IPS-18c (cell line): Measurements from ENCODE around the gene AMELY.
"Not testable (repeated sequence)": the region's sequence is repeated elsewhere in the genome, so short reads cannot be mapped to it uniquely, and the experiment has no call there.

Experiments used
- H3K4me3 ChIP-seq: 2 replicates; pipeline ENCODE4 v1.7.0; 2013; ENCODE audit warnings: low read depth, mild to moderate bottlenecking, low read length, moderate library complexity; ENCODE audit not compliant: insufficient read depth
- H3K9me3 ChIP-seq: one replicate; pipeline ENCODE4 v1.6.1; 2013; ENCODE audit warnings: mild to moderate bottlenecking, low read length, moderate library complexity; ENCODE audit not compliant: control insufficient read depth, insufficient read depth

The AMELY gene

DNA sequence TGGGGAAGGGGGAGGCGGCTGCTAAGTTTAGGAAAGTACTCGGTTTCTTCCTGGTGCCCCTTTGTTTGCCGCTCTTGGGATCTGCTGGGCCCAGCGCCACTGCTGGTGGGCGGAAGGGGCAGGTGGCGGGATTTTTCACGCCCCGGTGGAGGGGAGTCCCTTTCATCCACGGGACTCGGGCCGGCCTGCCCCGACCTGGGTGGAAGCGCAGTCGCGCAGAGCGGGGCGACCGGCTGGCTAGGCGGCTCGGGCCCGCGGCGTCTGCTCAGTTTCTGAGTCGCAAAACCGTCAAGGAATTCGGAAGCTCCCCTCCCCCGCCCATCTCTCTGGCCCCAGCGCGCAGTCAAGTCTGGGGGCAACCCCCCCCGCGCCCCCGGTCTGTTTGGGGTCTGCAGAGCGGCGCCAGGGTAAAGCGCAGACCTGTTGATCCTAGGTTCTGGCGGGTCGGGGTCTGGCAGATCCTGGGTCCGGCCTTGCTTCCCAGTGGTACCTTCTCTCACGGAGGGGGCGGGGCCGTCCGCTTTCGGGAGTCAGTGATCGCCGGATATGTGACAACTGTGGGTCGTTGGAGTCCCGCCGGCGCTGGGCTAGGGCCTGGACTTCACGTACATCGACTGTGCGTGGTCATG lies at the start of gene AMELY:
AMELY (minus strand) TSS at position 500 of the 629 bp plus-strand sequence. CDS start 39,144 bp downstream, outside the sequence.
- no peaks in the 10 kb centered on the region for H3K9me3 ChIP-seq
- no peak within 1 kb of the TSS for H3K4me3 ChIP-seq

DNA sequence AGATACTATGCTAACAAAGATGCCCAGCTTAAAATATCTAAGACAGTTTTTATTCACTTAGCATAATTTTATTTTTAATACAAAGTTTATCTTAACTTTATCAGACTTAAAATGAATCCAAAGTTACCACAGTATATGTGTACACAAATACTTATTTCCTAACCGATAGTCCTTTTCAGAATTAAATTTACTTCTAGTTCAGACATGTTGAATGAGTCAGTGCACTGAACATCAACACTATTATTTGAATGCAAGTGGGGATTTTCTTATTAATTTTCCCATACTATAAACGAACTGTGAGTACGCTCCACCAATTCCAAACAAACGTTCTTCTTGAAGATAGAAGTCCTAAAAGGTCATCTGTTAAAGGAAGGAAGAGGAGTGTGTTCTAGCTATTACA lies 38.4 kb upstream of the AMELY start:
- Histone ChIP-seq H3K4me3 (no peak overlapping the region), H3K9me3 (no peaks in the 10 kb centered on the region)

DNA sequence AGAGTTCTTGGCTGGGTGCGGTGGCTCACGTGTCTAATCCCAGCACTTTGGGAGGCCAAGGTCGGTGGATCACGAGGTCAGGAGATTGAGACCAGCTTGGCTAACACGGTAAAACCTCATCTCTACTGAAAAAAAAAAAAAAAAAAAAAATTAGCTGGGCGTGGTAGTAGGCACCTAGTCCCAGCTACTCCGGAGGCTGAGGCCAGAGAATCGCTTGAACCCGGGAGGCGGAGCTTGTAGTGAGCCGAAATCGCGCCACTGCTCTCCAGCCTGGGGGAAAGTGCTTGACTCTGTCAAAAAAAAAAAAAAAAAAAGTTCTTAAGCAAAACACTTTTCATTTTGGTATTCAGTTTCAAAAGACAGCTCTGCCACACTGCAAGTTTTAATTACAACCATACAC lies 36.8 kb upstream of the AMELY start:
- no peak overlapping the region for H3K4me3 ChIP-seq

DNA sequence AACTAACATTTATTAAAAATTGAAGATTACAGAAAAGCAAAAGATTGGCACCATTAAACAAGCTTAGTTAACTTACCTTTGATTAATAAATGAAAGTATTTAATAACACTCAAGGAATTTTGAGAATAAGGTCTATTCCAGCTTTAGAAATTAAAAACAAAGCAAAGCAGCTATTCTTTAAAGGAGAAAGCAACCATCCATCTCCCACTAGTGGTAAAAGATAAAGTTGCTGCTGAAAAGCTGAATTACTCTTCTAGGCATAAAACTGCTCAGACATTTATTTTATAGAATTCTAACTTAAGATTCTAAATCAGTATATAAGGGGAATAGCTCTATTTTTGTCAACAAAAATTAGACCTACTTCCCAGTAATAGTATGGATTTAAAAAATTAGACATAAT lies 36.1 kb upstream of the AMELY start:
- Histone ChIP-seq H3K4me3 (no peak overlapping the region), H3K9me3 (no peaks in the 10 kb centered on the region)

More for the DNA sequence above, 36.8 kb upstream of the AMELY start:
- no peaks in the 10 kb centered on the region for H3K9me3 ChIP-seq

GRCh38 chrY:6935497-6935896 lies 23.9 kb upstream of the AMELY start:
- Histone ChIP-seq H3K4me3 (no peak overlapping the region), H3K9me3 (no peaks in the 10 kb centered on the region)

DNA sequence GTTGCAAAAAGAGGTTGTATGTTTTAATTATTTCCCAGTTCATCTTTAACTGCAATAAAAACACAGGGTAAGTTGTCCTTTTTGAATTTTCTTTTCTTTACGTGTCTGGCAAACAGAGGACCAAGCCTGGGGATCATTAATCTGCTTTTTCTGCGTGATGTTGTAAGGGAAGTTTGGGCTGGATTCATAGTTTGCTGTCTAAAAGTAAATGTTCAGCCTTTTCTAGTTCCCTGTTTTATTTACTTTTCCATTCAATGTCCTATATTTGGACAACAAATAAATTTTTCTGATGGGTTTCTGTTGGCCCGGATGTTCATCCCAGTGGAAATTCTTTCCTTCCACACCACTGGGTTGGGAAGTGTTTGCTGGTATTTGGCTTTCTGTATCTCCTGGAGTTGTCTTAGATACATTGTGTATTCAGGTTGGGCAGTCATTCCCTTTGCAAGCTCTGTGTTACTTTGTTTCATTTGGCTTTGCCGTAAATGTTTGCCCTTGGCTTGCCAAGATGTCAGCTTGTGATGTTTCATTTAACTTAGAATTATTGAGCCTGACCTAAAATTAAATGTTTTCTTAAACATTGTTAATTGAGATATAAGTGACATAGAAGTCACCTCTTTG lies 20.3 kb upstream of the AMELY start:
- H3K4me3 ChIP-seq = no peak overlapping the region
- no peaks in the 10 kb centered on the region for H3K9me3 ChIP-seq

- Histone ChIP-seq H3K4me3 (no peak overlapping the region), H3K9me3 (no peaks in the 10 kb centered on the region)
Observed at GRCh38 chrY:6929237-6929636, 17.7 kb upstream of the AMELY start.

GRCh38 chrY:6928265-6928664 lies 16.7 kb upstream of the AMELY start:
- H3K4me3 ChIP-seq = no peak overlapping the region
- H3K9me3 ChIP-seq = no peaks in the 10 kb centered on the region

- no peaks in the 10 kb centered on the region for H3K9me3 ChIP-seq
- H3K4me3 ChIP-seq = no peak overlapping the region
Observed at GRCh38 chrY:6921061-6921460, 9.5 kb upstream of the AMELY start.

GRCh38 chrY:6913362-6913761 lies 1.8 kb upstream of the AMELY start:
- H3K4me3 ChIP-seq = no peak overlapping the region
- no peaks in the 10 kb centered on the region for H3K9me3 ChIP-seq

GRCh38 chrY:6910372-6911252 lies 940 bp downstream of the AMELY start, which contains the start of gene TBL1Y:
Gene TBL1Y (plus strand): TSS chrY:6910697. CDS start chrY:7025085, 114,388 bp downstream.
- no peaks in the 10 kb centered on the region for H3K9me3 ChIP-seq
- H3K4me3 ChIP-seq = no peak within 1 kb of the TSS

DNA sequence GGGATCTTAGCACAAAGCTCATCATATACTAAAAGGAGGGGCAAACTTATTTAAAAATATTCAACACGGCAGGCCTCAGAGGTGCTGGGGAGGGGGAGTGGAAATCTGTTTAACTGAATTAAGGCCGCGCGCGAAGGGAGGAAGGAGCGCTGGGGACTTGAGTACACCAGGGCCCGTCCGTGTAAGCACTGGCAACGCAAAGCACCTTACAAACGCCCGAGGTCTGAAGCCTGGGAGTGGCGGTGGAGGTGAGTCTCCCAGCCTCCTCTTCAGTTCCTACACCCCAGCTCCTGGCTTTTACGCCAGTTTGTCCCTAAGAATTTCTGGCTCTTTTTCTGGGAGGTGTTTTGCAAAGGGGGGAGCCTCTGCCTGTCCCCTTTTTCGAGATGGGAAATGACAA lies 1.7 kb downstream of the AMELY start:
- no peak overlapping the region for H3K4me3 ChIP-seq
- H3K9me3 ChIP-seq = no peaks in the 10 kb centered on the region

GRCh38 chrY:6909118-6909521 lies 2.4 kb downstream of the AMELY start:
- no peak overlapping the region for H3K4me3 ChIP-seq

DNA sequence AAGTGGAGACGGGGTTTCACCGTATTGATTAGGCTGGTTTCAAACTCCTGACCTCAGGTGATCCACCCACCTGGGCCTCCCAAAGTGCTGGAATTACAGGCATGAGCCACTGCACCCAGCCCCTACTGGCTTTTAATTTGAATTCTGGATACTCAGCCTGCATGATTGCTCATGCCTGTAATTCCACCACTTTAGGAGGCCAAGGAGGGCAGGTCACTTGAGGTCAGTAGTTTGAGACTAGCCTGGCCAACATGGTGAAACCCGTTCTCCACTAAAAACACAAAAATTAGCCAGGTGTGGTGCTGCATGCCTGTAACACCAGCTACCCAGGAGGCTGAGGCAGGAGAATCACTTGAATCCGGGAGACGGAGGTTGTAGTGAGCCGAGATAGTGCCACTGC lies 3.5 kb downstream of the AMELY start:
- H3K4me3 ChIP-seq, H3K9me3 ChIP-seq: not testable (repeated sequence)

More at GRCh38 chrY:6909118-6909521, 2.4 kb downstream of the AMELY start:
- H3K9me3 ChIP-seq = no peaks in the 10 kb centered on the region

GRCh38 chrY:6907591-6907990 lies 4.0 kb downstream of the AMELY start:
- no peaks in the 10 kb centered on the region for H3K9me3 ChIP-seq
- H3K4me3 ChIP-seq = no peak overlapping the region

GRCh38 chrY:6902116-6902515 lies 9.4 kb downstream of the AMELY start:
- H3K9me3 ChIP-seq, H3K4me3 ChIP-seq: not testable (repeated sequence)

DNA sequence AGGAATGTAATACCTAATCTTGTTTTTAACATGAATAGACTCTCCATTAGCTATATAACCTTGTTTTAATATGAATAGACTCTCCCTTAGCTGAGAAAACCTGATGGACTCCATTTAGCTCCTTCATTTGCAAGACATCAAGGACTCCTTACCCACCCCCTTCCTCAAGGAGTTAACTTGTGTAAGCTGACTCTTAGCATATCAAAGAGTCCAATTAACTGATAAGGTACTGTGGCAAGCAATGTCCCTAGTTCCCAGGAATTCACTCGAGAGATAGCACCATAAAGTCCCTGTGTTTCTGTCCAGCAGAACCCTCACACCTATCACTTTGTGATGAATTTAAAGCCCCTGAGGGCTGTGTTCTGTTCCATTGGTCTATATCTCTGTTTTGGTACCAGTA lies 16.3 kb downstream of the AMELY start:
- H3K4me3 ChIP-seq = no peak overlapping the region

GRCh38 chrY:6894496-6894895 lies 17.1 kb downstream of the AMELY start:
- Histone ChIP-seq H3K9me3 (no peaks in the 10 kb centered on the region), H3K4me3 (no peak overlapping the region)

More for the DNA sequence above, 16.3 kb downstream of the AMELY start:
- H3K9me3 ChIP-seq = no peaks in the 10 kb centered on the region
